Liver (tissue), 9 donors: ENCODE data around the gene ARHGEF35. TPM values are rescaled to one million over a fixed set of nuclear protein-coding genes. Genes with fewer than 3 reads are reported as not detected.
A peak's percentile ranks its signal among the peaks of the same experiment; 100 is the strongest.
"Not testable (repeated sequence)": the region's sequence is repeated elsewhere in the genome, so short reads cannot be mapped to it uniquely, and the experiment has no call there.

Experiments
- DNase-seq: peaks from one replicate; pipeline ENCODE4 v3.0.0-alpha.2; 2017; ENCODE audit warnings: low spot score
- H3K27ac ChIP-seq, 2 donors: one replicate each; pipeline ENCODE4 v1.7.0; 2013; ENCODE audit warnings: inconsistent platforms in 2 of 2, low read length in 2 of 2, control low read depth in 1 of 2, low read depth in 1 of 2, mild to moderate bottlenecking in 1 of 2
- H3K27me3 ChIP-seq, 4 donors: one replicate each; pipeline versions ENCODE4 v1.6.1 to v1.7.0; 2013; ENCODE audit warnings: low read length in 3 of 4, inconsistent platforms in 1 of 4, mild to moderate bottlenecking in 1 of 4, moderate library complexity in 1 of 4; ENCODE audit not compliant: control insufficient read depth in 4 of 4, insufficient read depth in 4 of 4
- H3K36me3 ChIP-seq, 4 donors: one replicate each; pipeline versions ENCODE4 v1.6.1 to v1.7.0; 2013; ENCODE audit warnings: low read length in 3 of 4, mild to moderate bottlenecking in 3 of 4, low read depth in 1 of 4, moderate library complexity in 1 of 4; ENCODE audit not compliant: control insufficient read depth in 4 of 4, insufficient read depth in 3 of 4
- H3K4me1 ChIP-seq, 4 donors: one replicate each; pipeline versions ENCODE4 v1.6.1 to v1.7.0; 2013; ENCODE audit warnings: low read length in 3 of 4, mild to moderate bottlenecking in 3 of 4, moderate library complexity in 1 of 4; ENCODE audit not compliant: control insufficient read depth in 4 of 4, insufficient read depth in 4 of 4
- H3K4me3 ChIP-seq, 3 donors: one replicate each; pipeline versions ENCODE4 v1.6.1 to v1.7.0; 2013; ENCODE audit warnings: low read length in 3 of 3, control low read depth in 1 of 3, low read depth in 1 of 3, mild to moderate bottlenecking in 1 of 3
- H3K9ac ChIP-seq, 2 donors: one replicate each; pipeline ENCODE4 v1.7.0; 2013; ENCODE audit warnings: low read length in 2 of 2, mild to moderate bottlenecking in 2 of 2, moderate library complexity in 2 of 2, control low read depth in 1 of 2, low read depth in 1 of 2
- H3K9me3 ChIP-seq, 4 donors: one replicate each; pipeline versions ENCODE4 v1.6.1 to v1.7.0; 2013; ENCODE audit warnings: low read length in 3 of 4; ENCODE audit not compliant: control insufficient read depth in 4 of 4
- WGBS: extraction: QIAGEN DNeasy Blood & Tissue Kit; methylation state at CpG from one replicate; pipeline ENCODE4 v1.1.7; 2013; 5-methylcytosine and 5-hydroxymethylcytosine counted together
- polyA plus RNA-seq, 2 donors: library from polyadenylated mRNA; stranded (reverse) in 1 of 2; unstranded in 1 of 2; fragments of 200-250 nt in 1 of 2; fragments of >200 nt in 1 of 2; fragmentation: Nextera tagmentation in 1 of 2; extraction: Ambion mirVana in 1 of 2; gene quantifications; one replicate each; pipeline versions ENCODE4 v1.2.1 to v1.2.3, GENCODE V29; 2013 to 2015
- total RNA-seq, 2 donors: library from RNA; depleted of rRNA; stranded (reverse); fragments of >200 nt; gene quantifications; one replicate each; pipeline ENCODE4 v1.2.3, GENCODE V29; 2014
- donor health status: healthy.
- donor health status: healthy.
- donor health status: healthy.
- donor health status: healthy.
- donor health status: healthy.

ARHGEF35 gene
- total RNA-seq: 1 to 10 TPM; 1.3 to 3.6 TPM
- 1 to 10 TPM; 2.5 to 4.6 TPM for polyA plus RNA-seq

GRCh38 chr7:144195212-144195872, at the start of gene ARHGEF35:
TSS of gene ARHGEF35 (minus strand) at chr7:144195833. CDS start at chr7:144188383, 7,450 bp downstream.
- not testable (repeated sequence) for H3K9ac ChIP-seq, H3K27me3 ChIP-seq, H3K9me3 ChIP-seq, H3K4me1 ChIP-seq, DNase-seq, H3K36me3 ChIP-seq, H3K27ac ChIP-seq
- under 1% methylated on average over 15 of the region's 51 CpGs for WGBS
- H3K4me3 ChIP-seq: peak within 1 kb of the TSS in 1 of 3 donors; percentile 25

DNA sequence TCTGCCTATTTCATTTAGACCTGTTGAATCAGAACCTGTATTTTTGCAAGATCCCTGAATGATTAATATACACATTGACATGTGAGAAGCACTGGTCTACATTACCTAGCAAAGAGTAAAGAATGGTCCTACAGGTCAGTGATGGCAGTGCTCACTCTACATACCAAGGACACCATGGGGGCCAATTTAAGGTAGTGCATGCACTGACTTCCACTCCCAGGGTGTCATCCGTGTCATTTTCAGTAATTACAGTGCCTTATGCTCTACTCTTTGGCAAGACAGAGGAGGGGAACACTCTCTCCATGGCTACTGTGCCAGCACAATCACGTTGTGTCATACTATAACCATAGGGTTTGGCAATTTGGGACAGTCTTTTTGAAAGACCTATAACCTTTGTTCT, 49.7 kb upstream of the ARHGEF35 start:
- not testable (repeated sequence) for DNase-seq, H3K36me3 ChIP-seq, H3K4me1 ChIP-seq, H3K9ac ChIP-seq, H3K27me3 ChIP-seq, H3K4me3 ChIP-seq, H3K9me3 ChIP-seq, H3K27ac ChIP-seq
- WGBS: no CpG with 5 or more reads among the region's 2 CpGs

- 88% methylated on average over 1 of the region's 2 CpGs for WGBS
- not testable (repeated sequence) for H3K27me3 ChIP-seq, H3K9me3 ChIP-seq, H3K4me3 ChIP-seq, H3K9ac ChIP-seq, DNase-seq, H3K36me3 ChIP-seq, H3K27ac ChIP-seq, H3K4me1 ChIP-seq
Measured at GRCh38 chr7:144239365-144239764, 43.7 kb upstream of the ARHGEF35 start, which contains the start of gene OR2A42. TSS of gene OR2A42 (minus strand) at chr7:144239605. CDS start at chr7:144232843, 6,762 bp downstream.

- H3K9me3 ChIP-seq, H3K4me1 ChIP-seq, H3K36me3 ChIP-seq, H3K27ac ChIP-seq, H3K9ac ChIP-seq, H3K4me3 ChIP-seq, DNase-seq, H3K27me3 ChIP-seq: not testable (repeated sequence)
- 82% methylated on average over 2 of the region's 2 CpGs for WGBS
Measured at GRCh38 chr7:144238530-144239082, 43.0 kb upstream of the ARHGEF35 start.

- not testable (repeated sequence) for H3K9me3 ChIP-seq, H3K27me3 ChIP-seq, H3K27ac ChIP-seq, H3K36me3 ChIP-seq, H3K4me1 ChIP-seq, DNase-seq, H3K4me3 ChIP-seq, H3K9ac ChIP-seq
- WGBS: 92% methylated on average over 1 of the region's 1 CpG
Measured at GRCh38 chr7:144233039-144233438, 37.4 kb upstream of the ARHGEF35 start.

GRCh38 chr7:144231027-144231426, 35.4 kb upstream of the ARHGEF35 start:
- not testable (repeated sequence) for H3K9me3 ChIP-seq, DNase-seq, H3K9ac ChIP-seq, H3K27ac ChIP-seq, H3K4me3 ChIP-seq, H3K27me3 ChIP-seq, H3K4me1 ChIP-seq, H3K36me3 ChIP-seq
- WGBS: no CpG with 5 or more reads among the region's 2 CpGs

- WGBS: 96% methylated on average over 1 of the region's 3 CpGs
- not testable (repeated sequence) for DNase-seq, H3K9me3 ChIP-seq, H3K4me3 ChIP-seq, H3K4me1 ChIP-seq, H3K27me3 ChIP-seq, H3K27ac ChIP-seq, H3K9ac ChIP-seq, H3K36me3 ChIP-seq
Measured at GRCh38 chr7:144228810-144229209, 33.2 kb upstream of the ARHGEF35 start.

DNA sequence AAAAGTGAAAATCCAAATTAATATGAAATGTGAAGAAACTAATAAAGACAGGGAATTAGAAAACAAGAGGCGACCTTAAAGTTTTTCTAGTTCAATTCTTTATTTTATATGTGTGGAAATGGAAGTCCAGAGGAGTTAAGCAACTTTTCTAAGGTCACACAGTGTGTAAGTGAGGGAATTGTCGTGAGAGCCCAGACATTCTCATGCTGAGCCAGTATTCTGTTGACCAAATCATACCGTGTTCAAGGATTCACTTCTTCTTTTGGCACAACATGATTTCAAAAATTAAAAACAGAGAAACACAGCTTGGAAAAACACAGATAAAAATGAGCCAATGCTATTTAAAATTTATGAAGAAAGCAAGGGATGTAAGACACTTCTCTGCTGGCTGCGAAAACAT, 31.2 kb upstream of the ARHGEF35 start:
- H3K4me1 ChIP-seq, DNase-seq, H3K9me3 ChIP-seq, H3K27me3 ChIP-seq, H3K9ac ChIP-seq, H3K27ac ChIP-seq, H3K4me3 ChIP-seq, H3K36me3 ChIP-seq: not testable (repeated sequence)
- 85% methylated on average over 3 of the region's 4 CpGs for WGBS
